GM12864 (cell line): ENCODE data around the gene CNGA4.

Experiments used
- DNase-seq: peaks from one replicate; pipeline ENCODE4 v3.0.0-alpha.2; 2011; ENCODE audit warnings: low read depth
- H3K4me3 ChIP-seq: 2 replicates; pipeline ENCODE4 v1.5.1; 2011; ENCODE audit warnings: mild to moderate bottlenecking, low read depth, low read length, control low read depth
- TF ChIP-seq, protein P1 (sequence below): IDR thresholded peaks from 2 replicates; pipeline ENCODE4 v1.5.1; 2011; ENCODE audit warnings: low read depth, mild to moderate bottlenecking, moderate library complexity, low read length, control low read depth, inconsistent platforms; ENCODE audit errors: missing control alignments

CNGA4 gene

DNA sequence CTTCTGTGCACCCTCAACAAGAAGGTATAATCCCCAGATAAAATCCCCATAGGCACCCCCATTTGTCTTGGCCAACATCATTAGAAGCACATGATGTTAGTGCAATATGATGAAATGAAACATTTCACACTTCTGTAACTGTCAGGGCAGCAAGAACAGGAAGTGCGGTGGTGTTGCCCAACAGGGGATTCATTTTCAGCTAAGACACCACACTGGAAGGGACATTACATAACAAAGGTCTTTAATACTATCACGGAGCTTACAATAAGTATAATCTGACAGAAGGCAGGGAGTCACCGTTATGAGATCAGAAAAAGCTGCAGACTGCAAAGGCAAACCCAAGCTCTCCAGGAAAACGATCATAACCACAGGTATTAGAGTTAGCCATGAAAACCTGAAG lies 37.9 kb upstream of the CNGA4 start:
- TF ChIP-seq, protein P1, sequence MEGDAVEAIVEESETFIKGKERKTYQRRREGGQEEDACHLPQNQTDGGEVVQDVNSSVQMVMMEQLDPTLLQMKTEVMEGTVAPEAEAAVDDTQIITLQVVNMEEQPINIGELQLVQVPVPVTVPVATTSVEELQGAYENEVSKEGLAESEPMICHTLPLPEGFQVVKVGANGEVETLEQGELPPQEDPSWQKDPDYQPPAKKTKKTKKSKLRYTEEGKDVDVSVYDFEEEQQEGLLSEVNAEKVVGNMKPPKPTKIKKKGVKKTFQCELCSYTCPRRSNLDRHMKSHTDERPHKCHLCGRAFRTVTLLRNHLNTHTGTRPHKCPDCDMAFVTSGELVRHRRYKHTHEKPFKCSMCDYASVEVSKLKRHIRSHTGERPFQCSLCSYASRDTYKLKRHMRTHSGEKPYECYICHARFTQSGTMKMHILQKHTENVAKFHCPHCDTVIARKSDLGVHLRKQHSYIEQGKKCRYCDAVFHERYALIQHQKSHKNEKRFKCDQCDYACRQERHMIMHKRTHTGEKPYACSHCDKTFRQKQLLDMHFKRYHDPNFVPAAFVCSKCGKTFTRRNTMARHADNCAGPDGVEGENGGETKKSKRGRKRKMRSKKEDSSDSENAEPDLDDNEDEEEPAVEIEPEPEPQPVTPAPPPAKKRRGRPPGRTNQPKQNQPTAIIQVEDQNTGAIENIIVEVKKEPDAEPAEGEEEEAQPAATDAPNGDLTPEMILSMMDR = no peak
- no peak overlapping the region for H3K4me3 ChIP-seq
- no peak for DNase-seq

DNA sequence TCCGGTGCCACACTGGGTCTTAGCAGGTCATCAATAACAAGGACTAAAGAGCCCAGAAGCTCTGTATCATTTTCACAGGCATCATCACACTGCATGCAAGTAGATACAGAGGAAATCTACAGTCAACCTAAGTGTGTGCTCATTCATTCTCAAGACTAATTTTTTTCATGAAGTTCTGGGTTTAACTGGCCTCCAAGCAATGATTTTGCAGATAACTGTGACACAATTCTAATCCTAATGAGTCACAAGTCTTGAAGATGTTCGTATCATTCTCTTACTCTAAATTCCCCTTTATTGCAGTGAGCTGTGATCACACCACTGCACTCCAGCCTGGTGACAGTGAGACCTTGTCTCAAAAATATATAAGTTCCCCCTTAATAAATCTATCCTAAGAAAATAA lies 37.4 kb upstream of the CNGA4 start:
- DNase-seq = no peak
- no peak overlapping the region for H3K4me3 ChIP-seq
- TF ChIP-seq, protein P1 = no peak

DNA sequence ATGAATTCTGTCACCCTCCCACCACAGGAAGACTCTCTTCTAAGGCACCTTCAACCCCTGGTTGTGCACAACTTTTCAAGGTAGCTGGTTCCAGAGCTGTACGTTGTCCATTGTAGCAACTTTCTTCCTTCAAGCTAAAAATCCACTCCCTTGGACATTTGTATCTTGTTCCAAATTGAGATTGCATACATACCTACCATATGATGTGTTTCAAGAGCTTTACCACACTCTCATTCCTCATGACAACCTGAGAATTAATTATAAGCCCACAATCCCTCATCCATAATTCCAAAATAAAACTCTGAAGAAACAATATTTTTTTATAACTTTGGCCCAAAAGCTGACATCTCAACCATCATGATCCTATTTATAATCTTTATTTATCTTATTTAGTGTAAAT lies 36.8 kb upstream of the CNGA4 start:
- no peak overlapping the region for H3K4me3 ChIP-seq
- no peak for DNase-seq
- TF ChIP-seq, protein P1 = no peak

DNA sequence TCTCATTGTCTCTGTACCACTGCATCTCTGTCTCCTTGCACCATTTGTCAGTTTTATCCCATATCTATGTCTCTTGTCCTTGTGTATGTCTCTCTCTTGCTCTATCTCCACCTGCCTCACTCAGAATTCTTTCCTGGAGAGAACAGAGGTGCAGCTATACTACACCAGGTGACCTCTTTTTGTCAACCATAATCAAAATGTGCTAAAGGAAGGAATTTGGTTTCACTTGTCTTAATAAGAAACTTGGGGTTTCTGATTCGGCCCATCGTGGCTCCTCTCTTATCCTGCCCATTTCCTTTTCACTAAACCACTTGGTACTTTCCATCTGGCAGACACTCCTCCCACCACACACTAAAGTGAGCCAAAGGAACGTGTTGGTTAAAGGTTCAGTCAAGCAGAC lies 35.6 kb upstream of the CNGA4 start:
- peak; percentile 24 for DNase-seq
- H3K4me3 ChIP-seq = no peak overlapping the region
- TF ChIP-seq, protein P1 = no peak

DNA sequence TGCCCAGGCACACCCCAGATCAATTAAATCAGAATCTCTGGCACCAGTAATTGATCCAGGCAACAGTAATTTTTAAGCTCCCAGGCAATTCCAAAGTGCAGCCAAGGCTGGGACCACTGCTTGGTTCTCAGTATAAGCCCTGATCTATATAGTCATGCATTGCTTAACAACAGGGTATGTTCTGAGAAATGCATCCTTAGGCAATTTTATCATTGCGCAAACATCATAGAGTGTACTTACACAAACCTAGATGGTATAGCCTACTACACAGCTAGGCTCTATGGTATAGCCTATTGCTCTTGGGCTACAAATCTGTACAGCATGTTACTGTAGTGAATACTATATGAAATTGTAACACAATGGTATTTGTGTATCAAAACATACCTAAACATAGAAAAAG lies 34.2 kb upstream of the CNGA4 start:
- TF ChIP-seq, protein P1 = no peak
- no peak overlapping the region for H3K4me3 ChIP-seq
- DNase-seq = no peak

DNA sequence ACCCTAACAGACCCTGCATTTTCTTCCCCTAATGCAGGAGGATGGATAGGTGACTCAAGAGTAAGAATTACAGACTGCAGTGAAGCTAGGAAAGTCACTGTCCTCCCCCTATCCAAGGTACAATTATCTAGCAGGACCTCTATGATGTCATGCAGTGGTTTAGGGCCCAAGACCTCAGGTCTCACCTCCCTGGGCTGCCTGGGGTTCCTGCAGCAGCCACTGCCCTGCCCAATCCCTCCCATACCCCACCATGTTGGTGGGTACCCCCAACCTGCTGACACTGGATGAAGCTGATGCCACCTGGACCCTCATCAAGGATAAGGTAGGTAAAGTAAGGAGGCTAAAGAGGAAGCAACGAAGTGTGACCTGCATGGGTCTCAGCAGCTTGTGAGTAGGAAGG lies 33.5 kb upstream of the CNGA4 start, which contains the start of gene C11orf42:
Gene C11orf42, plus strand, starts transcription at position 192 of the 400 bp plus-strand sequence. Its CDS starts 59 bp downstream, at position 251.
- DNase-seq = no peak
- TF ChIP-seq, protein P1 = no peak

DNA sequence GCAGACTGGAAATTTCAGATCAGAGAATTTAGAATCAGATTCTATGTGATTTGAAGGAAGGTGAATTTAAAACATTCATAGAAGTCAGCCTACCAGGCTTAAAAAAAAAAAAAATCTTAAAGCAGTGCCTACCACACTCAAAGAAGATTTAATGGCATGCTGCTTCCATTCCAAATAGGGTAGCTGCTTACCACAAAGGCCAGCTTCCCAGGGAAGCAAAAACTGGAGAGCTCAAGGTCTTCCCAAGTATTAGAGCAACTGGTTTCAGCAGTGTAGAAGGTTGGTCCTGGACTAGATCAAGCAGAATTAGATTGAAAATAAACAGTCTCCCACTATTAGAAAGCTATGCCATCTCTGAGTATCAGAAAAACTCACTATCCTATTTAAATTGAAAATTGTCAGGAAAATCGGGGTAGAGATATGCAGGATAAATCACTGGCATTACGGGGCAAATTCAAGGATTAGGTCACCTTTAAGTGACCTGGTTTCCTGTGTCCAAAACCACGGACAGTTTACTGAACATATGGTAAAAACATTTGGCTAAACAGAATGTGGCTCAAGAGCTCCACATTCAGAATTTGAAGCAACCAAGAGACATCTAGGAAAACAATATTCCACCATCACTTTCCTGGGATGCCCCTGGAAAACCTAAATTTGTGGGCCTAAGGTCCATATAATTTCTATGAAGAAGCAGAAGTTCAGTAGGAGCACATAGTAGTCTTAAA lies 32.3 kb upstream of the CNGA4 start:
- TF ChIP-seq, protein P1 = no peak
- H3K4me3 ChIP-seq = no peak overlapping the region
- DNase-seq = no peak

More for the DNA sequence above, 33.5 kb upstream of the CNGA4 start, which contains the start of gene C11orf42:
- H3K4me3 ChIP-seq = no peak within 1 kb of the TSS
